Natural killer cell treated with Interleukin-12 subunit alpha and Interleukin-12 subunit beta and Interleukin-15 and Interleukin-18, amount 100 ng/mL, for 72 hours (primary cell): ENCODE data around the gene ZNF577. TPM values are rescaled to one million over a fixed set of nuclear protein-coding genes. Genes with fewer than 3 reads are reported as not detected.

Experiments
- ATAC-seq, 2 donors: fragments of 150-1000 bp; cut with Tn5 transposase in 1 of 2; sonication (Bioruptor Pico), chemical (Tn5 transposase) in 1 of 2; 2 replicates each; pipeline ENCODE4 v1.10.0; 2021
- DNase-seq: peaks from one replicate; pipeline ENCODE4 v3.0.0; 2022; ENCODE audit warnings: low spot score
- H3K27ac Mint-ChIP-seq, 2 donors: 1 replicate in 1 of 2; 2 replicates in 1 of 2; pipeline ENCODE4 v1.8.0; 2022; ENCODE audit warnings: mixed read lengths in 2 of 2, mild to moderate bottlenecking in 1 of 2, moderate library complexity in 1 of 2
- H3K27me3 Mint-ChIP-seq, 2 donors: 1 replicate in 1 of 2; 2 replicates in 1 of 2; pipeline ENCODE4 v1.8.0; 2022; ENCODE audit warnings: mixed read lengths in 2 of 2
- H3K36me3 Mint-ChIP-seq: one replicate; pipeline ENCODE4 v1.8.0; 2022; ENCODE audit warnings: mixed read lengths
- H3K4me1 Mint-ChIP-seq, 2 donors: 1 replicate in 1 of 2; 2 replicates in 1 of 2; pipeline ENCODE4 v1.8.0; 2022; ENCODE audit warnings: low read depth in 2 of 2, mixed read lengths in 2 of 2, mild to moderate bottlenecking in 1 of 2
- H3K4me3 Mint-ChIP-seq: one replicate; pipeline ENCODE4 v1.8.0; 2022; ENCODE audit warnings: mixed read lengths
- H3K9me3 Mint-ChIP-seq: 2 replicates; pipeline ENCODE4 v1.8.0; 2022; ENCODE audit warnings: mixed read lengths
- total RNA-seq, 2 donors: library from RNA; stranded (reverse); gene quantifications; one replicate each; pipeline ENCODE4 v1.2.3, GENCODE V29; 2022

The ZNF577 gene
- total RNA-seq, 2 donors from 2014 or later, result 8.1 to 9.8 TPM

- peak; percentile 98 to 99 for ATAC-seq
- DNase-seq, result peak; percentile 87
- peak within 1 kb of the TSS; percentile 92 for H3K4me3 Mint-ChIP-seq
- peaks cover 9 to 14% of the 10 kb centered on the region in 2 donors for H3K27me3 Mint-ChIP-seq
- peaks cover 17% of the 10 kb centered on the region for H3K9me3 Mint-ChIP-seq
- H3K4me1 Mint-ChIP-seq, result peaks cover 26 to 29% of the 10 kb centered on the region in 2 donors
- peaks cover 66% of the 10 kb centered on the region for H3K36me3 Mint-ChIP-seq
- H3K27ac Mint-ChIP-seq, result peak within 1 kb of the TSS; percentile 82 to 89
Observed at GRCh38 chr19:51904331-51905165, 16.8 kb upstream of the ZNF577 start, which contains the start of gene ZNF649. ZNF649 (minus strand) TSS chr19:51905017; CDS start chr19:51900107, 4,910 bp downstream.

- ATAC-seq (no peak), DNase-seq (no peak)
- Mint-ChIP-seq H3K36me3 (peaks cover 72% of the 10 kb centered on the region), H3K27me3 (peaks cover 5 to 13% of the 10 kb centered on the region in 2 donors), H3K9me3 (peaks cover 17% of the 10 kb centered on the region), H3K4me1 (peaks cover 26 to 29% of the 10 kb centered on the region in 2 donors), H3K27ac (no peak overlapping the region), H3K4me3 (peak overlapping the region; percentile 92)
Observed at GRCh38 chr19:51903192-51903591, 15.4 kb upstream of the ZNF577 start.

DNA sequence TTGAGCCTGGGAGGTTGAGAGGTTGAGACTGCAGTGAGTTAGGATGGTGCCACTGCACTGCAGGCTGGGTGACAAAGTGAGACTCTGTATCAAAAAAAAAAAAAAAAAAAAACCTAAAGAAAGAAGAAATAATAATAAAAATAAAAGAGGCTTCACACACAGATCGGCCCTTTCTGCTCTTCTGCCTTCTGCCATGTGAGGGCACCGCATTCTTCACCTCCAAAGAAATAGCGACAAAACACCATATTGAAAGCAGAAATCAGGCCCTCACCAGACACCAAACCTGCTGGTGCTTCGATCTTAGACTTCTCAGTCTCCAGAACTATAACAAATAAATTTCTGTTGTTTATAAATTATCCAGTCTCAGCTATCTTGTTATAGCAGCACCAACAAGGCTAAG, 14.1 kb upstream of the ZNF577 start:
- ATAC-seq (no peak), DNase-seq (no peak)
- Mint-ChIP-seq H3K4me3 (no peak overlapping the region), H3K9me3 (peaks cover 12% of the 10 kb centered on the region), H3K36me3 (peaks cover 75% of the 10 kb centered on the region), H3K27ac (no peak overlapping the region), H3K4me1 (peaks cover 25 to 26% of the 10 kb centered on the region in 2 donors), H3K27me3 (peaks cover 0 to 4% of the 10 kb centered on the region in 2 donors)

GRCh38 chr19:51891193-51891747, 3.5 kb upstream of the ZNF577 start:
- Mint-ChIP-seq H3K27ac (no peak overlapping the region), H3K4me3 (no peak overlapping the region), H3K27me3 (no peaks in the 10 kb centered on the region), H3K4me1 (peaks cover 0 to 17% of the 10 kb centered on the region in 2 donors), H3K36me3 (peaks cover 89% of the 10 kb centered on the region), H3K9me3 (peaks cover 43% of the 10 kb centered on the region)
- no peak for ATAC-seq
- DNase-seq, result no peak

GRCh38 chr19:51889934-51890333, 2.2 kb upstream of the ZNF577 start:
- Mint-ChIP-seq H3K4me1 (peaks cover 0 to 13% of the 10 kb centered on the region in 2 donors), H3K27me3 (no peaks in the 10 kb centered on the region), H3K9me3 (peaks cover 39% of the 10 kb centered on the region), H3K27ac (no peak overlapping the region), H3K4me3 (no peak overlapping the region), H3K36me3 (peaks cover 89% of the 10 kb centered on the region)
- DNase-seq (no peak), ATAC-seq (no peak)

- ATAC-seq (no peak), DNase-seq (no peak)
- no peaks in the 10 kb centered on the region for H3K27me3 Mint-ChIP-seq
- H3K4me1 Mint-ChIP-seq, result peaks cover 0 to 13% of the 10 kb centered on the region in 2 donors
- no peak overlapping the region for H3K27ac Mint-ChIP-seq
- peaks cover 18% of the 10 kb centered on the region for H3K9me3 Mint-ChIP-seq
- H3K4me3 Mint-ChIP-seq, result no peak overlapping the region
- peaks cover 81% of the 10 kb centered on the region for H3K36me3 Mint-ChIP-seq
Observed at GRCh38 chr19:51884713-51885112, 3.0 kb downstream of the ZNF577 start.

DNA sequence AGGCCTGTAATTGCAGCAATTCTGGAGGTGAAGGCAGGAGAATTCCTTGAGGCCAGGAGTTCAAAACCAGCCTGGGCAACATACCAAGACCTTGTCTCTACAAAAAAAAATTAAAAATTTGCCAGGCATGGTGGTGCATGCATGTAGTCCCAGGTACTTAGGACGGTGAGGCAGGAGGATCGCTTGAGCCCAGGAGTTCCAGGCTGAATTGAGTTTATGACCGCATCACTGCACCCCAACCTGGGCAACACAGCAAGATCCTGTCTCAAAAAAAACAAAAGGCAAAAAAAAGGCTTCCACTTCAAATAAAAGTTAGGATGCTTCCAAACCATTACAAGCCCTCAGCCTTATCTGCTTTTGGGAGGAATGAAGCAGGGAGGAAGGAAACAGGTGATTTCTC, 5.2 kb downstream of the ZNF577 start:
- DNase-seq (no peak), ATAC-seq (no peak)
- Mint-ChIP-seq H3K27me3 (no peaks in the 10 kb centered on the region), H3K27ac (no peak overlapping the region), H3K9me3 (peaks cover 18% of the 10 kb centered on the region), H3K4me3 (no peak overlapping the region), H3K36me3 (peaks cover 76% of the 10 kb centered on the region), H3K4me1 (peaks cover 0 to 4% of the 10 kb centered on the region in 2 donors)

DNA sequence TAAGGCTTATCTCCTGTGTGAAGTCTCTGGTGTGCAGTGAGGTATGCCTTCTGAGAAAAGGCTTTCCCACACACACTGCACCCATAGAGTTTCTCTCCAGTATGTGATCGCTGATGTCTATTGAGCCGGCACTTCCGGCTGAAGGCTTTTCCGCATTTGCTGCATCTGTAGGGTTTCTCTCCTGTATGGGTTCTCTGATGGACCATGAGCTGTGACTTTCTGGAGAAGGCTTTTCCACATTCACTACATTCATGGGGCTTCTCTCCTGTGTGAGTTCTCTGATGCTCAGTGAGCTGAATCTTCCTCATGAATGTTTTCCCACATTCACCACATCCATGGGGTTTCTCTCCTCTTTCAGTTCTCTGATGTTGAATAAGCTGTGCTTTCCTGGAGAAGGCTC, 14.7 kb downstream of the ZNF577 start:
- H3K4me3 Mint-ChIP-seq, result no peak overlapping the region
- DNase-seq (no peak), ATAC-seq (no peak)
- H3K9me3 Mint-ChIP-seq, result peaks cover 45% of the 10 kb centered on the region
- no peaks in the 10 kb centered on the region for H3K4me1 Mint-ChIP-seq
- no peaks in the 10 kb centered on the region for H3K27me3 Mint-ChIP-seq
- H3K27ac Mint-ChIP-seq, result no peak overlapping the region
- H3K36me3 Mint-ChIP-seq, result peaks cover 90% of the 10 kb centered on the region

- ATAC-seq, result no peak
- DNase-seq, result no peak
- H3K4me3 Mint-ChIP-seq, result no peak overlapping the region
- H3K27me3 Mint-ChIP-seq, result no peaks in the 10 kb centered on the region
- H3K27ac Mint-ChIP-seq, result no peak overlapping the region
- H3K36me3 Mint-ChIP-seq, result peaks cover 63% of the 10 kb centered on the region
- peaks cover 28% of the 10 kb centered on the region for H3K9me3 Mint-ChIP-seq
- no peaks in the 10 kb centered on the region for H3K4me1 Mint-ChIP-seq
Observed at GRCh38 chr19:51861870-51862622, 25.7 kb downstream of the ZNF577 start.

DNA sequence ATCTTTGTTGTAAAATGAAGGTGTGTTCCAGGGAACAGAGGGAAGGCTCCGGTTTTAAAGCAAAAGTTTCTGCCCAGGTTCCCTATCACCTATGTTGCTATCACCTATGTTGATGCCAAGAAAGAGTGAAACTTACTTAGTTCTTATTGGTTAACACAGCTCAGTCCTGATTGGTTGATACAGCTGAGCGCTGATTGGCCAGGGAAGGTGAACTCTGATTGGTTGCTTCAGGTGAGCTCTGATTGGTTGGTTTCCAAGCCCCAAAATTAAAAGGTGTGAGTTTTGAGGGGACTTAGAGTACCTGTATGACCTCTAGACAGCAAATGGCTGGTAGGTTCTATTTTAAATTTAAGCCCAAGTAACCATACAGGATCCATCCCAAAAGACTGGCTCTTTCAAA, 50.6 kb downstream of the ZNF577 start:
- Mint-ChIP-seq H3K27me3 (no peaks in the 10 kb centered on the region), H3K4me1 (no peaks in the 10 kb centered on the region), H3K4me3 (no peak overlapping the region), H3K36me3 (peaks cover 21% of the 10 kb centered on the region), H3K9me3 (peaks cover 19% of the 10 kb centered on the region), H3K27ac (no peak overlapping the region)
- ATAC-seq (no peak), DNase-seq (no peak)

DNA sequence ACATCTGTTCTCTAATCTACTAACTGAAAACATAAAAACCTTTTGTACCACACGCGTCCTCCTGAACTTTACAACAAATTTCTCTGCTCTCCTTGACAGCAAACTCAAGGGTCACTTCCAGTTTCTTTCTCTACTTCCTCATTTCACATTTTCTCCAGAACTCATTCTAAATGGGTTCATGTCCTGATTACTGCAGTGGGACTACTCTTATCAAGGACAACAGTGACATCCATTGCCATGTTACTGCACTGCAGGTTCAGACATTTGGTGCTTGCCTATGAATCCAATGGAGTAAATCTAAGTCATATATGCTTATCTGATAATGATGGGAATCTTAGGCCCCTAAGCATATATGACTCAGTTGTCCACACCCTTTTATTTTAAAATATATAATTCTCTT, 57.5 kb downstream of the ZNF577 start:
- Mint-ChIP-seq H3K4me1 (no peaks in the 10 kb centered on the region), H3K27ac (no peak overlapping the region), H3K27me3 (peaks cover 0 to 5% of the 10 kb centered on the region in 2 donors), H3K9me3 (peaks cover 14% of the 10 kb centered on the region), H3K4me3 (no peak overlapping the region), H3K36me3 (peaks cover 34% of the 10 kb centered on the region)
- DNase-seq, result no peak
- peak in 1 of 2 donors; percentile 54 for ATAC-seq

- DNase-seq (no peak), ATAC-seq (no peak)
- Mint-ChIP-seq H3K27ac (no peak overlapping the region), H3K36me3 (peaks cover 16% of the 10 kb centered on the region), H3K9me3 (peaks cover 6% of the 10 kb centered on the region), H3K4me3 (no peak overlapping the region), H3K27me3 (peaks cover 0 to 3% of the 10 kb centered on the region in 2 donors), H3K4me1 (no peaks in the 10 kb centered on the region)
Observed at GRCh38 chr19:51824281-51825005, 63.3 kb downstream of the ZNF577 start.

DNA sequence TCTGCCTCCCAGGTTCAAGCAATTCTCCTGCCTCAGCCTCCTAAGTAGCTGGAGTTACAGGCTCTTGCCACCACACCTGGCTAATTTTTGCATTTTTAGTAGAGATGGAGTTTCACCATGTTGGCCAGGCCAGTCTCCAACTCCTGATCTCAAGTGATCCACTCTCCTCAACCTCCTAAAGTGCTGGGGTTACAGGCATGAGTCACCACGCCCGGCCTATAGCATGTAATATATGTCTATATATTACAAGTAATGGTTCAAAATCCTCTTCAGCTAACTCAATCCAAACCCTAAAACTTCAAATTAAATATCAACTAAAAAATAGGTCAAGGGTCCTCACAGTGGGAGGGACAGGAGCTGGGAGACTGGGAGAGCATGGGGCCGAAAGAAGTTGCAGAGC, 64.8 kb downstream of the ZNF577 start:
- Mint-ChIP-seq H3K4me3 (no peak overlapping the region), H3K4me1 (no peaks in the 10 kb centered on the region), H3K9me3 (peaks cover 6% of the 10 kb centered on the region), H3K27ac (no peak overlapping the region), H3K27me3 (peaks cover 0 to 5% of the 10 kb centered on the region in 2 donors), H3K36me3 (peaks cover 12% of the 10 kb centered on the region)
- ATAC-seq (no peak), DNase-seq (no peak)
